Small intestine (tissue), 7 donors: ENCODE data around the gene GMDS. TPM values are rescaled to one million over a fixed set of nuclear protein-coding genes. Genes with fewer than 3 reads are reported as not detected.
A peak's percentile ranks its signal among the peaks of the same experiment; 100 is the strongest.

Source experiments
- DNase-seq, 2 donors: peaks; one replicate each; pipeline versions ENCODE4 v3.0.0 to v3.0.0-alpha.2; 2013
- FAIRE-seq: peaks from 2 replicates; lab custom pipeline; 2012; peaks lifted over from hg19 to GRCh38; lab: Jason Lieb, UNC
- H3K27ac ChIP-seq, 3 donors: one replicate each; pipeline ENCODE4 v1.5.1; 2013; ENCODE audit warnings: low read length in 2 of 3, mild to moderate bottlenecking in 2 of 3, control low read depth in 1 of 3, inconsistent platforms in 1 of 3, low read depth in 1 of 3, moderate library complexity in 1 of 3
- H3K27me3 ChIP-seq, 3 donors: one replicate each; pipeline ENCODE4 v1.6.1; 2013; ENCODE audit warnings: low read length in 3 of 3, inconsistent platforms in 1 of 3; ENCODE audit not compliant: control insufficient read depth in 3 of 3, insufficient read depth in 3 of 3
- H3K36me3 ChIP-seq, 3 donors: one replicate each; pipeline ENCODE4 v1.6.1; 2013; ENCODE audit warnings: low read length in 3 of 3, inconsistent platforms in 1 of 3, low read depth in 1 of 3, mild to moderate bottlenecking in 1 of 3, moderate library complexity in 1 of 3; ENCODE audit not compliant: control insufficient read depth in 3 of 3, insufficient read depth in 2 of 3
- H3K4me1 ChIP-seq, 3 donors: one replicate each; pipeline ENCODE4 v1.6.1; 2013; ENCODE audit warnings: low read length in 2 of 3, inconsistent platforms in 1 of 3, low read depth in 1 of 3, mild to moderate bottlenecking in 1 of 3, moderate library complexity in 1 of 3; ENCODE audit not compliant: control insufficient read depth in 3 of 3, insufficient read depth in 2 of 3
- H3K4me3 ChIP-seq, 3 donors: one replicate each; pipeline ENCODE4 v1.5.1; 2013; ENCODE audit warnings: low read length in 3 of 3, control low read depth in 1 of 3, inconsistent platforms in 1 of 3, low read depth in 1 of 3, mild to moderate bottlenecking in 1 of 3, moderate library complexity in 1 of 3
- H3K9me3 ChIP-seq, 2 donors: one replicate each; pipeline ENCODE4 v1.6.1; 2013; ENCODE audit warnings: low read depth in 1 of 2, low read length in 1 of 2; ENCODE audit not compliant: control insufficient read depth in 2 of 2, insufficient read depth in 1 of 2
- WGBS, 3 donors: extraction: QIAGEN DNeasy Blood & Tissue Kit; methylation state at CpG; one replicate each; pipeline ENCODE4 v1.1.7; 2013; 5-methylcytosine and 5-hydroxymethylcytosine counted together
- polyA plus RNA-seq, 4 donors: library from polyadenylated mRNA; stranded (reverse) in 3 of 4; unstranded in 1 of 4; fragments of 200-250 nt in 3 of 4; fragments of 120-200 nt in 1 of 4; gene quantifications; one replicate each; pipeline versions ENCODE4 v1.2.1 to v1.2.3, GENCODE V29; 2013
- donor health status: healthy with polysubstance abuse.
- donor health status: control.
- donor health status: control.
- donor health status: Bipolar disorder and iron deficiency.
- donor health status: healthy.

Gene GMDS
- polyA plus RNA-seq, 4 donors: 64.5 to 243 (median 200) TPM

- WGBS, 3 donors: 93 to 100% (median 97%) methylated on average over 4 of the region's 4 CpGs
- H3K4me3 ChIP-seq: no peak overlapping the region
- H3K27ac ChIP-seq: no peak overlapping the region
- peaks cover 0 to 4% (median 0%) of the 10 kb centered on the region in 3 donors for H3K27me3 ChIP-seq
- DNase-seq (no peak), FAIRE-seq (no peak)
- H3K9me3 ChIP-seq: no peaks in the 10 kb centered on the region
- H3K4me1 ChIP-seq: peaks cover 0 to 4% (median 3%) of the 10 kb centered on the region in 3 donors
- peaks cover 0 to 2% (median 0%) of the 10 kb centered on the region in 3 donors for H3K36me3 ChIP-seq
These were observed 384.6 kb downstream of the GMDS start for GRCh38 chr6:1860756-1861348.

DNA sequence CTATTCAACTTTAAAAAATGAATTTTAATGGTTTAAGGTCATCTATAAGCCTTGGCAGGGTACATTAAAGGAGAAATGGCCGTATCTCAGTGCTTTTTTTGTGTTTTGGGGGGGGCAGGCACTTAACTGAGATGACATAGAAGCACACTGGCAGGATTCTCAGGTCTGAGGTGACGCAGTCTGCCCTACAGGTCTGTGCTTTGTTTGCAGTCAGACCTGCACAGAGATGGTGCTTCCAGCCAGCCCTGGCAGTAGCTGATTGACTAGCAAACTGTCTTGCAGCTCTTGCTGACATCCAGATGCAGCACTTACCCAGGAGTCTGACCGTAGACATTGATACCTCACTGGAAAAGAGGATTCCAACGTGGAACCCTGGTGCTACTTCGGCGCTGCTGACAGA lies 386.5 kb downstream of the GMDS start:
- peaks cover 0 to 4% (median 0%) of the 10 kb centered on the region in 3 donors for H3K4me1 ChIP-seq
- 95 to 97% (median 96%) methylated on average over 6 of the region's 6 CpGs for WGBS, 3 donors
- peaks cover 0 to 2% (median 0%) of the 10 kb centered on the region in 3 donors for H3K36me3 ChIP-seq
- no peak for DNase-seq
- no peak for FAIRE-seq
- H3K9me3 ChIP-seq: no peaks in the 10 kb centered on the region
- no peaks in the 10 kb centered on the region for H3K27me3 ChIP-seq
- no peak overlapping the region for H3K27ac ChIP-seq
- no peak overlapping the region for H3K4me3 ChIP-seq

GRCh38 chr6:1858196-1858595 lies 387.2 kb downstream of the GMDS start:
- Histone ChIP-seq H3K9me3 (no peaks in the 10 kb centered on the region), H3K4me1 (peaks cover 0 to 4% (median 0%) of the 10 kb centered on the region in 3 donors), H3K27ac (no peak overlapping the region), H3K27me3 (no peaks in the 10 kb centered on the region), H3K36me3 (peaks cover 0 to 2% (median 0%) of the 10 kb centered on the region in 3 donors), H3K4me3 (no peak overlapping the region)
- FAIRE-seq (no peak), DNase-seq (no peak)
- 68 to 81% (median 69%) methylated on average over 4 of the region's 4 CpGs for WGBS, 3 donors

DNA sequence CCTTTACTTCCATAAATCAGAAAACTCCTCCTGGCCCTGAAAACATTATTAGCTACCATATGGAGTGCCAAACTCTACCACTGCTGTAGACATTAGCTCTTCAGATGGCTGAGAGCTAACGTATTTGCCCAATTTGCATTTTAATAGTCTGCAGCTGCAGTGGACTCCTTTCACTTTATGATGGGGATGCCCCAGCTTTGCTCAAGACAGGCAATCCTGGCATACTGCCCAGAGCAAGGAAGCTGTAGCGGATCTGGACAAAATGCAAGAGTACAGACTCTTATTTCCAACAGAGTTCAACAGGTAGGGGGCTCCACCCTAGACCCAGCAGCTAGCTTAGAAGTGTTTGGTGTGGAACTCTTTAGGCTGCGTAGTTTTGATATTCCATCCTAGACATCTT lies 389.0 kb downstream of the GMDS start:
- Histone ChIP-seq H3K27me3 (no peaks in the 10 kb centered on the region), H3K4me1 (peaks cover 0 to 4% (median 3%) of the 10 kb centered on the region in 3 donors), H3K9me3 (peaks cover 0 to 3% of the 10 kb centered on the region in 2 donors), H3K36me3 (peaks cover 0 to 7% (median 0%) of the 10 kb centered on the region in 3 donors), H3K27ac (no peak overlapping the region), H3K4me3 (no peak overlapping the region)
- no peak for FAIRE-seq
- 36 to 55% (median 42%) methylated on average over 3 of the region's 3 CpGs for WGBS, 3 donors
- DNase-seq: peak; percentile 61 to 64

DNA sequence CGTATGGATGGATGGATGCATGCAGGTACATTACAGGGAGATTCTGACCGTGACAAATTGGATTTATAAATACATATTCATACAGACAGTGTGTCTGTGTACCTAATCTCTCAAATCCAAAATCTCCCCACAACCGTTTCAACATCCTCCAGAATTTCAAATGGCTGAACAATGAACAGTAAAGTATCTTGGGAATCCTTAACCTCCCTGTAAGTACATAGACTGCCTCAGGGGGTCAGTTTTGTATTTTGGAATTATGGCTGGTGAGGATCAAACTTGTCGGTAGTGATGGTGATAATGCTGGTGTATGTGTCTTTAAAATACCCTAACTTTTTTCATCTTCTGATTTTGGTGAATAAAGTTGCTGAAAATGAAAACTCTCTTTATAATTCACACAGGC lies 389.5 kb downstream of the GMDS start:
- FAIRE-seq (no peak), DNase-seq (no peak)
- H3K27ac ChIP-seq: no peak overlapping the region
- H3K36me3 ChIP-seq: peaks cover 0 to 7% (median 0%) of the 10 kb centered on the region in 3 donors
- peaks cover 0 to 3% of the 10 kb centered on the region in 2 donors for H3K9me3 ChIP-seq
- no peaks in the 10 kb centered on the region for H3K27me3 ChIP-seq
- peaks cover 0 to 5% (median 5%) of the 10 kb centered on the region in 3 donors for H3K4me1 ChIP-seq
- no peak overlapping the region for H3K4me3 ChIP-seq
- 42 to 78% (median 46%) methylated on average over 4 of the region's 4 CpGs for WGBS, 3 donors

DNA sequence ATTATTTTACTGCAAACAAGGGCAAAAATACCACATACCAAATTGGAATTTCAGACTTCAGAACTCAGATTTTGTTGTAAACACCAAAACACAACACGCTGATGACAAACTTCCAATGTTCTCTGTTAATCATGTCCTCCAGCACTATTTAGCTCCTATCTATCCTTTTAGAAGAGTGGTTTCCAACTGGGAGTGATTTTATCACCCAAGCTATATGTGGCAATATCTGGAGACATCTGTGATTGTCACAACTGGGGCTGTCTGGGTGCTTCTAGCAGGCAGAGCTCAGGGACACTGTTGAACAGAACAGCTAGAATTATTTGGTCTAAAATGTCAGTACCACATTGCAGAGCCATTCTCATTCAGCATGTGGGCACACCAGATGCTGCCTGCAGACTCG lies 391.1 kb downstream of the GMDS start:
- no peak for FAIRE-seq
- WGBS, 3 donors: 96 to 100% (median 99%) methylated on average over 2 of the region's 2 CpGs
- no peak for DNase-seq

GRCh38 chr6:1853761-1854160 lies 391.6 kb downstream of the GMDS start:
- no peak for FAIRE-seq
- 29 to 70% (median 54%) methylated on average over 1 of the region's 1 CpG for WGBS, 3 donors
- Histone ChIP-seq H3K27ac (no peak overlapping the region), H3K4me3 (no peak overlapping the region), H3K36me3 (peaks cover 0 to 4% (median 0%) of the 10 kb centered on the region in 3 donors), H3K27me3 (no peaks in the 10 kb centered on the region), H3K4me1 (peaks cover 0 to 9% (median 5%) of the 10 kb centered on the region in 3 donors), H3K9me3 (peaks cover 0 to 3% of the 10 kb centered on the region in 2 donors)
- DNase-seq: no peak

More for the DNA sequence above, 391.1 kb downstream of the GMDS start:
- Histone ChIP-seq H3K4me3 (no peak overlapping the region), H3K9me3 (peaks cover 0 to 3% of the 10 kb centered on the region in 2 donors), H3K27me3 (no peaks in the 10 kb centered on the region), H3K27ac (no peak overlapping the region), H3K36me3 (peaks cover 0 to 7% (median 0%) of the 10 kb centered on the region in 3 donors), H3K4me1 (peaks cover 0 to 9% (median 5%) of the 10 kb centered on the region in 3 donors)

DNA sequence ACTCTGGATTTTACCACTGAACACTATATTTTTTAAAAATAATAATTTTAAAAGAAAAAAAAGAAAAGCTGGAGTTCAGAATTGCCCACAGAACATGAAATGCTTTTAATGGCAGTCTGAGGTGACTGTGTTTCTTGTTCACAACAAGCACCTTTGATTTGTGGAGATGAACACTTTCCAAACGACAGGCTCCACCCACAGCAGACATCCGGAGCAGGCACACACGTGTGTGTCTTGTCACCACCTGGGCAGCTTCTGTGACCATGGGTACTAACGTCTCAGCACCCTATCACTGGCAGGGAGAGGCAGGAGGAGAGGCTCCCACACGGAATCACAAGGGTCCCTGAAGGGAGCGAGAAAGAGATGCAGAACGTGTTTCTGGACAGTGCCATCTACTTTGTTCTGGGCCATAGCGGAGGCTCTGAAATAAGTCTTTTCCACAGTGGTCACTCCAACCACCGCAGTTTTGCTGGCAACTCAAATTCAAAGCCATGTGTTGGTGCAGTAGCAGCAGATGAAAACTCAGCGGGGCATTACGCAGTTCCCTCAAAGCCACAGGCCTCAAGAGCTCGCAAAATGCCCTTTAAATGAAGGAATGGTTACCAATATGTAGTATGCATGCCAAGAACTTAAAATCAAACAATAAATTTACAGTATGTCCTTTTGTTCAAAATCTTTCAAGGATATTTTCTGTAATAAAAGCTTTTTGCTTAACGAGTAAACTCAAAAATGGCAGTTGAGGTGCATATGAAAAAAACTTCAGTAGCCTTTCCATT lies 393.5 kb downstream of the GMDS start:
- Histone ChIP-seq H3K27me3 (peaks cover 0 to 2% (median 0%) of the 10 kb centered on the region in 3 donors), H3K9me3 (peaks cover 1 to 3% of the 10 kb centered on the region in 2 donors), H3K27ac (no peak overlapping the region), H3K36me3 (peaks cover 0 to 6% (median 3%) of the 10 kb centered on the region in 3 donors), H3K4me3 (no peak overlapping the region), H3K4me1 (peaks cover 0 to 9% (median 5%) of the 10 kb centered on the region in 3 donors)
- FAIRE-seq (no peak), DNase-seq (no peak)
- WGBS, 3 donors: 76 to 86% (median 82%) methylated on average over 13 of the region's 13 CpGs
